GM06990 (cell line): Measurements from ENCODE around the gene ANK3.

Experiments used
- DNase-seq: peaks from one replicate; pipeline ENCODE4 v3.0.0-alpha.2; 2011; ENCODE audit not compliant: insufficient read length; ENCODE audit errors: extremely low read depth
- H3K27me3 ChIP-seq: replicated peaks from 2 replicates; pipeline ENCODE4 v1.6.0; 2011; ENCODE audit warnings: low read length; ENCODE audit not compliant: control insufficient read depth, insufficient read depth
- H3K36me3 ChIP-seq: 2 replicates; pipeline ENCODE4 v1.5.1; 2011; ENCODE audit warnings: low read length; ENCODE audit not compliant: control insufficient read depth, insufficient read depth
- H3K4me3 ChIP-seq: replicated peaks from 2 replicates; pipeline ENCODE4 v1.5.1; 2011; ENCODE audit warnings: low read depth, mild to moderate bottlenecking, control low read depth, low read length
- CTCF ChIP-seq: IDR thresholded peaks from 2 replicates; pipeline ENCODE4 v1.5.1; 2011; ENCODE audit warnings: low read length, control low read depth, mild to moderate bottlenecking, inconsistent platforms; ENCODE audit not compliant: insufficient read depth, poor library complexity, severe bottlenecking

The ANK3 gene

GRCh38 chr10:60235001-60235400, 154.7 kb downstream of the ANK3 start:
- no peak for DNase-seq

GRCh38 chr10:60234551-60234950, 155.1 kb downstream of the ANK3 start:
- Histone ChIP-seq H3K4me3 (no peak overlapping the region), H3K27me3 (no peaks in the 10 kb centered on the region), H3K36me3 (no peaks in the 10 kb centered on the region)
- no peak for DNase-seq
- no peak for TF ChIP-seq CTCF

More at GRCh38 chr10:60235001-60235400, 154.7 kb downstream of the ANK3 start:
- no peak for TF ChIP-seq CTCF
- H3K36me3 ChIP-seq: no peaks in the 10 kb centered on the region
- no peak overlapping the region for H3K4me3 ChIP-seq
- no peaks in the 10 kb centered on the region for H3K27me3 ChIP-seq

GRCh38 chr10:60230892-60231291, 158.8 kb downstream of the ANK3 start:
- Histone ChIP-seq H3K4me3 (no peak overlapping the region), H3K36me3 (no peaks in the 10 kb centered on the region), H3K27me3 (no peaks in the 10 kb centered on the region)
- TF ChIP-seq CTCF: no peak
- DNase-seq: no peak

- no peak overlapping the region for H3K4me3 ChIP-seq
Observed at GRCh38 chr10:60224066-60224705, 165.5 kb downstream of the ANK3 start.

GRCh38 chr10:60222047-60222446, 167.6 kb downstream of the ANK3 start:
- Histone ChIP-seq H3K27me3 (no peaks in the 10 kb centered on the region), H3K4me3 (no peak overlapping the region), H3K36me3 (no peaks in the 10 kb centered on the region)
- no peak for DNase-seq
- TF ChIP-seq CTCF: no peak

More at GRCh38 chr10:60224066-60224705, 165.5 kb downstream of the ANK3 start:
- no peaks in the 10 kb centered on the region for H3K27me3 ChIP-seq
- DNase-seq: no peak
- H3K36me3 ChIP-seq: no peaks in the 10 kb centered on the region
- no peak for TF ChIP-seq CTCF

GRCh38 chr10:60212195-60212594, 177.5 kb downstream of the ANK3 start:
- Histone ChIP-seq H3K36me3 (no peaks in the 10 kb centered on the region), H3K27me3 (no peaks in the 10 kb centered on the region; the same call in 1 of the 2 replicates), H3K4me3 (no peak overlapping the region)
- TF ChIP-seq CTCF: no peak
- no peak for DNase-seq
